ENCODE results near the gene DOP1B.
"Not testable (repeated sequence)": the region's sequence is repeated elsewhere in the genome, so short reads cannot be mapped to it uniquely, and the experiment has no call there.

Gene DOP1B

GRCh38 chr21:36126208-36126565, 30.4 kb upstream of the DOP1B start:
- Histone ChIP-seq H3K4me3 (ENCODE audit: low read depth, low read length) (no peak overlapping the region), H3K27ac (ENCODE audit: low read depth, low read length) (no peak overlapping the region), H3K79me2 (ENCODE audit: control insufficient read depth, insufficient read depth, low read length, unreplicated experiment) (no peaks in the 10 kb centered on the region), H2AFZ (ENCODE audit: low read length, unreplicated experiment) (no peak overlapping the region), H3K27me3 (ENCODE audit: insufficient read depth, low read length) (no peaks in the 10 kb centered on the region), H3K4me1 (ENCODE audit: control insufficient read depth, insufficient read depth, low read length, unreplicated experiment) (peaks cover 8% of the 10 kb centered on the region), H3K36me3 (ENCODE audit: insufficient read depth, low read length) (no peaks in the 10 kb centered on the region)

GRCh38 chr21:36126621-36127110, 30.0 kb upstream of the DOP1B start:
- Histone ChIP-seq H3K79me2 (ENCODE audit: control insufficient read depth, insufficient read depth, low read length, unreplicated experiment) (no peaks in the 10 kb centered on the region), H3K4me1 (ENCODE audit: control insufficient read depth, insufficient read depth, low read length, unreplicated experiment) (peaks cover 8% of the 10 kb centered on the region), H3K4me3 (ENCODE audit: low read depth, low read length) (no peak overlapping the region), H3K27me3 (ENCODE audit: insufficient read depth, low read length) (no peaks in the 10 kb centered on the region), H2AFZ (ENCODE audit: low read length, unreplicated experiment) (no peak overlapping the region), H3K36me3 (ENCODE audit: insufficient read depth, low read length) (no peaks in the 10 kb centered on the region), H3K27ac (ENCODE audit: low read depth, low read length) (no peak overlapping the region)

- Histone ChIP-seq H3K36me3 (ENCODE audit: insufficient read depth, low read length) (no peaks in the 10 kb centered on the region), H3K4me1 (ENCODE audit: control insufficient read depth, insufficient read depth, low read length, unreplicated experiment) (peaks cover 8% of the 10 kb centered on the region), H2AFZ (ENCODE audit: low read length, unreplicated experiment) (no peak overlapping the region), H3K27me3 (ENCODE audit: insufficient read depth, low read length) (no peaks in the 10 kb centered on the region), H3K79me2 (ENCODE audit: control insufficient read depth, insufficient read depth, low read length, unreplicated experiment) (no peaks in the 10 kb centered on the region), H3K4me3 (ENCODE audit: low read depth, low read length) (no peak overlapping the region), H3K27ac (ENCODE audit: low read depth, low read length) (no peak overlapping the region)
Measured at GRCh38 chr21:36127250-36127904, 29.2 kb upstream of the DOP1B start.

- Histone ChIP-seq H3K4me1 (ENCODE audit: control insufficient read depth, insufficient read depth, low read length, unreplicated experiment) (peaks cover 8% of the 10 kb centered on the region), H3K27ac (ENCODE audit: low read depth, low read length) (no peak overlapping the region), H3K36me3 (ENCODE audit: insufficient read depth, low read length) (no peaks in the 10 kb centered on the region), H3K79me2 (ENCODE audit: control insufficient read depth, insufficient read depth, low read length, unreplicated experiment) (no peaks in the 10 kb centered on the region), H3K4me3 (ENCODE audit: low read depth, low read length) (no peak overlapping the region), H2AFZ (ENCODE audit: low read length, unreplicated experiment) (no peak overlapping the region), H3K27me3 (ENCODE audit: insufficient read depth, low read length) (no peaks in the 10 kb centered on the region)
Measured at GRCh38 chr21:36127977-36128376, 28.6 kb upstream of the DOP1B start.

GRCh38 chr21:36129219-36129618, 27.4 kb upstream of the DOP1B start:
- Histone ChIP-seq H2AFZ (ENCODE audit: low read length, unreplicated experiment) (no peak overlapping the region), H3K4me1 (ENCODE audit: control insufficient read depth, insufficient read depth, low read length, unreplicated experiment) (peaks cover 8% of the 10 kb centered on the region), H3K79me2 (ENCODE audit: control insufficient read depth, insufficient read depth, low read length, unreplicated experiment) (no peaks in the 10 kb centered on the region), H3K27me3 (ENCODE audit: insufficient read depth, low read length) (no peaks in the 10 kb centered on the region), H3K27ac (ENCODE audit: low read depth, low read length) (no peak overlapping the region), H3K36me3 (ENCODE audit: insufficient read depth, low read length) (no peaks in the 10 kb centered on the region), H3K4me3 (ENCODE audit: low read depth, low read length) (no peak overlapping the region; the same call in 1 of the 2 replicates)

GRCh38 chr21:36130414-36130762, 26.2 kb upstream of the DOP1B start:
- H3K4me1 ChIP-seq (ENCODE audit: control insufficient read depth, insufficient read depth, low read length, unreplicated experiment); H3K27me3 ChIP-seq (ENCODE audit: insufficient read depth, low read length); H3K27ac ChIP-seq (ENCODE audit: low read depth, low read length); H2AFZ ChIP-seq (ENCODE audit: low read length, unreplicated experiment); H3K36me3 ChIP-seq (ENCODE audit: insufficient read depth, low read length); H3K79me2 ChIP-seq (ENCODE audit: control insufficient read depth, insufficient read depth, low read length, unreplicated experiment): not testable (repeated sequence)
- peak overlapping the region; percentile 62 for H3K4me3 ChIP-seq (ENCODE audit: low read depth, low read length)

GRCh38 chr21:36130839-36131238, 25.8 kb upstream of the DOP1B start:
- not testable (repeated sequence) for H2AFZ ChIP-seq (ENCODE audit: low read length, unreplicated experiment); H3K27me3 ChIP-seq (ENCODE audit: insufficient read depth, low read length); H3K79me2 ChIP-seq (ENCODE audit: control insufficient read depth, insufficient read depth, low read length, unreplicated experiment); H3K27ac ChIP-seq (ENCODE audit: low read depth, low read length); H3K4me1 ChIP-seq (ENCODE audit: control insufficient read depth, insufficient read depth, low read length, unreplicated experiment); H3K36me3 ChIP-seq (ENCODE audit: insufficient read depth, low read length)
- peak overlapping the region; percentile 62 for H3K4me3 ChIP-seq (ENCODE audit: low read depth, low read length)

GRCh38 chr21:36132696-36133095, 23.9 kb upstream of the DOP1B start:
- Histone ChIP-seq H3K4me3 (ENCODE audit: low read depth, low read length) (no peak overlapping the region), H2AFZ (ENCODE audit: low read length, unreplicated experiment) (no peak overlapping the region), H3K4me1 (ENCODE audit: control insufficient read depth, insufficient read depth, low read length, unreplicated experiment) (peaks cover 10% of the 10 kb centered on the region), H3K36me3 (ENCODE audit: insufficient read depth, low read length) (no peaks in the 10 kb centered on the region), H3K79me2 (ENCODE audit: control insufficient read depth, insufficient read depth, low read length, unreplicated experiment) (peaks cover 3% of the 10 kb centered on the region), H3K27me3 (ENCODE audit: insufficient read depth, low read length) (no peaks in the 10 kb centered on the region), H3K27ac (ENCODE audit: low read depth, low read length) (no peak overlapping the region)

GRCh38 chr21:36134803-36135390, 21.7 kb upstream of the DOP1B start, which contains the start of gene CBR3:
Gene CBR3, plus strand, starts transcription at chr21:36135079. Its CDS starts 114 bp downstream, at chr21:36135193.
- peak within 1 kb of the TSS; percentile 77 for H2AFZ ChIP-seq (ENCODE audit: low read length, unreplicated experiment)

GRCh38 chr21:36135391-36136102, 21.1 kb upstream of the DOP1B start:
- H2AFZ ChIP-seq (ENCODE audit: low read length, unreplicated experiment), result peak overlapping the region; percentile 77
- H3K27me3 ChIP-seq (ENCODE audit: insufficient read depth, low read length), result no peaks in the 10 kb centered on the region
- H3K27ac ChIP-seq (ENCODE audit: low read depth, low read length), result peak overlapping the region; percentile 64
- H3K4me3 ChIP-seq (ENCODE audit: low read depth, low read length), result peak overlapping the region; percentile 93
- H3K79me2 ChIP-seq (ENCODE audit: control insufficient read depth, insufficient read depth, low read length, unreplicated experiment), result peaks cover 3% of the 10 kb centered on the region
- H3K4me1 ChIP-seq (ENCODE audit: control insufficient read depth, insufficient read depth, low read length, unreplicated experiment), result peaks cover 9% of the 10 kb centered on the region
- H3K36me3 ChIP-seq (ENCODE audit: insufficient read depth, low read length), result peaks cover 3% of the 10 kb centered on the region; the same call in 1 of the 2 replicates

More at GRCh38 chr21:36134803-36135390, 21.7 kb upstream of the DOP1B start, which contains the start of gene CBR3:
- peaks cover 3% of the 10 kb centered on the region; the same call in 1 of the 2 replicates for H3K36me3 ChIP-seq (ENCODE audit: insufficient read depth, low read length)
- H3K4me1 ChIP-seq (ENCODE audit: control insufficient read depth, insufficient read depth, low read length, unreplicated experiment), result peaks cover 10% of the 10 kb centered on the region
- H3K27me3 ChIP-seq (ENCODE audit: insufficient read depth, low read length), result no peaks in the 10 kb centered on the region
- peak within 1 kb of the TSS; percentile 93 for H3K4me3 ChIP-seq (ENCODE audit: low read depth, low read length)
- peak within 1 kb of the TSS; percentile 64 for H3K27ac ChIP-seq (ENCODE audit: low read depth, low read length)
- peaks cover 3% of the 10 kb centered on the region for H3K79me2 ChIP-seq (ENCODE audit: control insufficient read depth, insufficient read depth, low read length, unreplicated experiment)
